Retinal pigment epithelial cell (primary cell): ENCODE data around the gene KDM5A.
"Not testable (repeated sequence)": the region's sequence is repeated elsewhere in the genome, so short reads cannot be mapped to it uniquely, and the experiment has no call there.

ENCODE experiments used
- DNase-seq: peaks from one replicate; pipeline ENCODE4 v3.0.0-alpha.2; 2010; ENCODE audit warnings: low read depth
- H3K4me3 ChIP-seq: 2 replicates; pipeline ENCODE4 v1.5.1; 2011; ENCODE audit warnings: mild to moderate bottlenecking, low read length, control low read depth, moderate library complexity
- TF ChIP-seq, protein P1 (sequence below): conservative IDR thresholded peaks from 2 replicates; pipeline ENCODE4 v1.5.1; 2011; ENCODE audit warnings: low read depth, low read length, control low read depth, inconsistent platforms

Gene KDM5A

DNA sequence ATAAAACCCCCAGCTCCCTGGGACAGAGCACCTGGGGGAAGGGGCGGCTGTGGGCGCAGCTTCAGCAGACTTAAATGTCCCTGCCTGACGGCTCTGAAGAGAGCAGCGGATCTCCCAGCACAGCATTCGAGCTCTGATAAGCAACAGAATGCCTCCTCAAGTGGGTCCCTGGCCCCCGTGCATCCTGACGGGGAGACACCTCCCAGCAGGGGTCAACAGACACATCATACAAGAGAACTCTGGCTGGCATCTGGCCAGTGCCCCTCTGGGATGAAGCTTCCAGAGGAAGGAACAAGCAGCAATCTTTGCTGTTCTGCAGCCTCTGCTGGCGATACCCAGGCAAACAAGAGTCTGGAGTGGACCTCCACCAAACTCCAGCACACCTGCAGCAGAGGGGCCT is 91.1 kb downstream of the KDM5A start:
- not testable (repeated sequence) for DNase-seq, H3K4me3 ChIP-seq

DNA sequence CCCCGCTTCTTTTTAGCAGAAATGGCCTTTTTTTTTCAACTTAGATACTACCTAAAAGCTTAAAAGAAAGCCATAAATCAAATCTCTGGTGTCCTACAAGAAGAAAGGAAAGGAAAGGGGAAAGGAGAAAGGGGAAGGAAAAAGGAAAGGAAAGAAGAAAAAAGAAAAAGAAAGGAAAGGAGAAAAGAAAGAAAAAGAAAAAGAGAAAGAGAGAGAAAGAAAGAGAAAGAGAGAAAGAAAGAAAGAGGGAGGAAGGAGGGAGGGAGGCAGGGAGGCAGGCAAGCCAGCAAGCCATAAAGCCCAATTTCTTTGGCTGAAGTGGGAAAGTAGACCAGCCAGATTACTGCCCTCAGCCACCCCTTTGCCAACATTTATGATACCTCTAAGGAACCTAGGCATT is 94.0 kb downstream of the KDM5A start:
- DNase-seq, result no peak
- TF ChIP-seq, protein P1, sequence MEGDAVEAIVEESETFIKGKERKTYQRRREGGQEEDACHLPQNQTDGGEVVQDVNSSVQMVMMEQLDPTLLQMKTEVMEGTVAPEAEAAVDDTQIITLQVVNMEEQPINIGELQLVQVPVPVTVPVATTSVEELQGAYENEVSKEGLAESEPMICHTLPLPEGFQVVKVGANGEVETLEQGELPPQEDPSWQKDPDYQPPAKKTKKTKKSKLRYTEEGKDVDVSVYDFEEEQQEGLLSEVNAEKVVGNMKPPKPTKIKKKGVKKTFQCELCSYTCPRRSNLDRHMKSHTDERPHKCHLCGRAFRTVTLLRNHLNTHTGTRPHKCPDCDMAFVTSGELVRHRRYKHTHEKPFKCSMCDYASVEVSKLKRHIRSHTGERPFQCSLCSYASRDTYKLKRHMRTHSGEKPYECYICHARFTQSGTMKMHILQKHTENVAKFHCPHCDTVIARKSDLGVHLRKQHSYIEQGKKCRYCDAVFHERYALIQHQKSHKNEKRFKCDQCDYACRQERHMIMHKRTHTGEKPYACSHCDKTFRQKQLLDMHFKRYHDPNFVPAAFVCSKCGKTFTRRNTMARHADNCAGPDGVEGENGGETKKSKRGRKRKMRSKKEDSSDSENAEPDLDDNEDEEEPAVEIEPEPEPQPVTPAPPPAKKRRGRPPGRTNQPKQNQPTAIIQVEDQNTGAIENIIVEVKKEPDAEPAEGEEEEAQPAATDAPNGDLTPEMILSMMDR, result no peak
- no peak overlapping the region for H3K4me3 ChIP-seq

DNA sequence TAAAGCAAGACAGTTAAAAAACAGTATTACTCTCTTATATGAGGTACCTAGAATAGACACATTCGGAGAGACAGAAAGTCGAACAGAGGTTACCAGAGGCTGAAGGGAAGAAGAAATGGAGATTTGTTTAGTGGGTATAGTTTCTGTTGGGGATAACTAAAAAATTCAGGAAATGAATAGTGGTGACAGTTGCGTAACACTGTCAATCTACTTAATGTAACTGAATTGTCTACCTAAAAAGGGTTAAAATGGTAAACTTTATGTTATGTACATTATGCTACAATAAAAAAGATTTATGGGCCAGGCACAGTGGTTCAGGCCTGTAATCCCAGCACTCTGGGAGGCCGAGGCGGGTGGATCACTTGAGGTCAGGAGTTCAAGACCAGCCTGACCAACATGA is 95.9 kb downstream of the KDM5A start:
- H3K4me3 ChIP-seq, result no peak overlapping the region
- no peak for DNase-seq
- TF ChIP-seq, protein P1, result no peak

DNA sequence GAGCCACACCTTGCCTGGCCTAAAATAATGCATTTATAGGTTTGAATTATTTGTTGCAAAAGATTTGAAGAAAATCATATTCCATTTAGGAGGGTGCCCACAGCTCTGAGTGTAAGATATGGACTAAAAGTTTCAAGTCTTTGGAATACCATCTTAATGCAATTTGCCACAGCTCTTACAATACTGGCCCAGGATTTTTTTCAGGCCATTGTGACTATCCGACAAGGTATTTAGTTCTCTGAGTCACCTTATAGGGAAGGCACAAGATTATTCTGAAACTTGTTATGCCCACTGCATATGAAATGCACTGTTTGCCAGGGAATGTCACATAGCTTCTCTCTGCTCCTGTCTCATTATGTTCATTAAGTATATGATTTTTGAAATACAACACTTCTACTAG is 96.9 kb downstream of the KDM5A start:
- TF ChIP-seq, protein P1, result no peak
- H3K4me3 ChIP-seq, result no peak overlapping the region
- DNase-seq, result no peak

DNA sequence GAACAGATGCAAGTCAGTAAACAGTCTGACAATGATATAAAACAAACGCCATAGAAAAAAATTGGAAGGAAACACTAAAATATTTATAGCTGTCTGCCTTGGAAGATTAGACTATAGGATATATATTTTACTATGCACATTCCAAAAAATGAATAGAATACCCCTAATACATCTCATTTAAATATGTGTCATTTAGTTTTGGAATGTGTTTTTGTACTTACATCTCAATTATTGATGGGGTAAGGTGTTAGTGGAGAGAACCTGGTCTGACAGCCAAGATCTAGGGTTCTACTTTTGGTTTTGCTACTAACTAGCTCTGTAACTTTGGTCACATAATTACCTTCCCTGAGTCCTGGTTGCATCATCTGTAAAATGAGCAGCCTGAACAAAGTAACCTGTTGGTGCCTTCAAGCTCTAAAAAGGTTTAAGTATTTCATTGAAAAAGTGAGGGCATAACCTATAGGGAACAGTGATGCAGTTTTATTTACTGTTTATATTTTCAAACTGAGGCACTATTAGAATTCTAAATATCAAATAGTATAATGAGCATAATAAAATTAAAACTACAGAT is 97.9 kb downstream of the KDM5A start:
- TF ChIP-seq, protein P1, result no peak
- DNase-seq, result no peak
- no peak overlapping the region for H3K4me3 ChIP-seq

DNA sequence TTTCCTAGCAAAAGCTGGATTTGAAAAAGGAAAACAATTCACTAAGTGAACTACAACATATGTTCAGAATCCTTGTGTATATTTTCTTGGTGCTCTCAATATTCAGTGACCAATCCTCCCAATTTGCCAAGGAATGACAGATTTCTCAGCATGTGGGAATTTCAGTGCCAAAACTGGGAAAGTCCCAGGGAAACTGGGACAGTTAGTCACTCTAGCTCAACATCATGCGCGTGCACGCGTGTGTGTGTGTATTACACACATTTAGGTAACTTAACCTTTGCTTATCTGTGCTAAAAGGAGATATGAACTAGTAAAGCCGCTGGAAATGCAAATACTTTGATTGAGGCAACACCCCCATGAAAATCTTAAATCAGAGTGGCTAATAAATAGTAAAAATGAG is 100.4 kb downstream of the KDM5A start:
- H3K4me3 ChIP-seq, result no peak overlapping the region
- TF ChIP-seq, protein P1, result no peak
- no peak for DNase-seq

DNA sequence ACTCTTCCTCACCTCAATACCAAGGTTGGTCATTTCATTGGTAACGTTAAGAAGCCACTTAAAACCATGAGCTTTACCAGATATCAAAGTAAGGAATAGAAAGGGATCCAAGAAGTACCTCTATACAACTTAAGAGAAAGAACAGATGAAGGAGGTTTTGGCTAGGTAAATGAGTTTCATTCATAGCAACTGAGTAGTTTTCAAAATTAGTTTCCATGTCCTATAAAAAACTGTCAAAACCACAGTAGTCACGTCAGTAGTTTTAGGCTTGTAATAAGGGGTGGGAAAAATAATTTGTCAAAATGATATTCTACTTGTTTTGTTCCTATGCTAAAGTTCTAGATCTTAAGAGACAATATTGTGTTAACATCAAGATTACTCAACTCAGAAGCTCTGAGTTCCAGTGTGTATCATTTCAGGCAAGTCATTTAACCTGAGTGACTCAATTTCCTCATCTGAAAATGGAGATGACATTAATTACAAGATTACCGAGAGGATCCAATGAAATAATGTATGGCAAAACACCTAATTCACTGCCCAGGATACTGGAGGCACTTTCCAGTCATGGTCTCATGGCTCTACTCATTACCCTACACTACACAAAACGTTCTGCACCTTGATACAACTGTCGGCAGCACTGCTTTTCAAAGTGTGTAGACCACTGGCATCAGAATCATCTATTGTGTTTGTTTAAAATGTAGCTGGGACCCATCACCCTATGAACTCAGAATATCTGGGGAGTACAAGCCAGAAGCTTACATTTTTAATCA is 102.4 kb downstream of the KDM5A start:
- TF ChIP-seq, protein P1, result no peak
- DNase-seq, result no peak
- no peak overlapping the region for H3K4me3 ChIP-seq
